Natural killer cell (primary cell): ENCODE results near the gene MAP3K4. TPM values are rescaled to one million over a fixed set of nuclear protein-coding genes. Genes with fewer than 3 reads are reported as not detected.
A peak's percentile ranks its signal among the peaks of the same experiment; 100 is the strongest.

Experiments
- ATAC-seq, 3 donors: fragments of 150-1000 bp in 2 of 3; fragments of 200-7000 bp in 1 of 3; cut with Tn5 transposase; 1 replicate in 1 of 3; 2 replicates in 2 of 3; pipeline ENCODE4 v1.10.0; 2021; ENCODE audit warnings: mild to moderate bottlenecking in 2 of 3, moderate library complexity in 2 of 3
- DNase-seq, 2 donors: peaks; one replicate each; pipeline versions ENCODE4 v3.0.0 to v3.0.0-alpha.2; 2013 to 2021; ENCODE audit warnings: mixed read lengths in 1 of 2
- H3K27ac ChIP-seq: one replicate; pipeline ENCODE4 v1.5.1; 2013; ENCODE audit warnings: mild to moderate bottlenecking, low read length
- H3K27me3 ChIP-seq: one replicate; pipeline ENCODE4 v1.6.1; 2013; ENCODE audit warnings: low read length; ENCODE audit not compliant: control insufficient read depth, insufficient read depth
- H3K36me3 ChIP-seq: one replicate; pipeline ENCODE4 v1.6.1; 2013; ENCODE audit warnings: low read length; ENCODE audit not compliant: control insufficient read depth, insufficient read depth
- H3K4me1 ChIP-seq: one replicate; pipeline ENCODE4 v1.6.1; 2013; ENCODE audit warnings: low read length; ENCODE audit not compliant: control insufficient read depth, insufficient read depth
- H3K4me3 ChIP-seq: one replicate; pipeline ENCODE4 v1.5.1; 2013; ENCODE audit warnings: low read length
- H3K9me3 ChIP-seq: one replicate; pipeline ENCODE4 v1.6.1; 2013; ENCODE audit warnings: low read length; ENCODE audit not compliant: control insufficient read depth, insufficient read depth
- H3K27ac Mint-ChIP-seq, 2 donors: one replicate each; pipeline ENCODE4 v1.8.0; 2022; ENCODE audit warnings: mild to moderate bottlenecking in 2 of 2, mixed read lengths in 2 of 2, moderate library complexity in 1 of 2
- H3K27me3 Mint-ChIP-seq, 2 donors: one replicate each; pipeline ENCODE4 v1.8.0; 2022; ENCODE audit warnings: low read depth in 2 of 2, mixed read lengths in 2 of 2
- H3K36me3 Mint-ChIP-seq: one replicate; pipeline ENCODE4 v1.8.0; 2022; ENCODE audit warnings: mixed read lengths
- H3K4me1 Mint-ChIP-seq, 2 donors: one replicate each; pipeline ENCODE4 v1.8.0; 2022; ENCODE audit warnings: mixed read lengths in 2 of 2
- H3K4me3 Mint-ChIP-seq: one replicate; pipeline ENCODE4 v1.8.0; 2022; ENCODE audit warnings: mild to moderate bottlenecking, moderate library complexity, mixed read lengths
- H3K9me3 Mint-ChIP-seq, 2 donors: one replicate each; pipeline ENCODE4 v1.8.0; 2022; ENCODE audit warnings: mixed read lengths in 2 of 2
- CTCF ChIP-seq: fragments of 200-600 bp; IDR thresholded peaks from one replicate; pipeline ENCODE4 v1.8.0; 2022; ENCODE audit warnings: antibody characterized with exemption
- WGBS: methylation state at CpG from one replicate; pipeline ENCODE4 v1.1.7; 2013; ENCODE audit warnings: missing lambda C conversion rate; ENCODE audit not compliant: insufficient coverage; 5-methylcytosine and 5-hydroxymethylcytosine counted together
- intact Hi-C: fragments of 100-400 bp; cut with micrococcal nuclease; formaldehyde crosslinking; loops from one replicate; pipeline ENCODE4 v1.14.2; 2022
- total RNA-seq, 4 donors: library from RNA; stranded (reverse); fragments of 120-200 nt in 1 of 4; gene quantifications; one replicate each; pipeline versions ENCODE4 v1.2.3 to v1.2.4, GENCODE V29; 2013 to 2022

The MAP3K4 gene
- total RNA-seq, 3 donors from 2014 or later (not counting 1 experiment from before 2014, with no cell fraction given): 46.5 to 79.9 (median 67.0) TPM

DNA sequence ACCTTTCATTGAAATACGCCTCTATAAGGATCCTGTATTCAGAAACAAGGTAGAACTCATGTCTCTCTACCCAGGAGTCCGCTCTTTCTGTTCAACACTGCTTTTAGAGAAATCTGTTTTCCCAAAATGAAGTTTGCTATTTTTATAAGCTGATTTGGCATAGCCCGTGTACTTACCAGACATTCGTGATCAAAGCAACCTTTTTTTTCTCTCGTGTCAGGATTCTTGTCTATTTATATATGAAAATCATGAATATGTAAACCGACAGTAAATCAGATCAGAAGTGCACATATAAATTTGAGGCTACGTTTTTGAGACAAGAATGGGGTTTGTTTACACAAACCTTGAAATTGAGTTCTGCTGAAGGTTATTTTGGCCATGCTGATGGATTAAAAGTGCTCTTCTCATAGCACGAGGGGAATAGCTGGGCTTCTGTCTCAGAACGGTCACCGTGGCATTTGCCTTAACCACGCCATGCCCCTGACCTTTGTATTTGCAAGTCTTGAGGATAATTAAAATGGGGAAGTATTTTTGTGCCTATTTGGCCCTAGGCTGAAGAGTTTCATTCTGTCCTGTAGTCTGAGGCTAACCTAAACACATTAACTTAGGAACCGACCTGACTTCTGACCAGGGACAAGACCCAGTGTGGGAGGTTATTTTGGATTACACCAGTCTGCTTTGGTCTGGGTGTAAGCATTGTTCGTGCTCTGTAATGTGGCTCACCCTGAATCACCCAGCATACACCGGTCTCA, 118.6 kb downstream of the MAP3K4 start:
- no peak overlapping the region for H3K27ac ChIP-seq
- H3K36me3 ChIP-seq: peaks cover 89% of the 10 kb centered on the region

DNA sequence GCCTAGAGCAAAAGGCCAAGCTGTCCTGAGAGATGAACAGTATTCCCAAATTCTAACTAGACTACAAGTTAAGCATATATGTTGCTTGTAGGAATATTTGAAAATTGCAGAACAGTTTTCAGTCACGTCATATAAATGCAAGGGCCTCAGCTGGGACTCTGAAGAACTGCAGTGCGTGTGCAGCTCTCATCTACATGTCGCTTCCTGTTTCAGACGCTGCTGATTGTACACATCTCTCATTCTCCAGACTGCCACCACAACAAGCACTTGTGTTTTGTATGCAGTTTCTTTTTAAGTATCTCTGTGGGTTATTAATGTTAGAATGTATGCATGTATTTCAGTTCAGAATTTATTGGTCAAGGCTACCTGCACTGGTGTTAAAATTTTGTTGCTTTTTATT, 119.7 kb downstream of the MAP3K4 start:
- Histone ChIP-seq H3K27ac (no peak overlapping the region), H3K4me3 (no peak overlapping the region), H3K27me3 (no peaks in the 10 kb centered on the region), H3K36me3 (peaks cover 88% of the 10 kb centered on the region), H3K9me3 (no peaks in the 10 kb centered on the region), H3K4me1 (no peaks in the 10 kb centered on the region)
- intact Hi-C loops: no loop called here
- WGBS: 68% methylated on average over 3 of the region's 4 CpGs
- Mint-ChIP-seq H3K27ac (no peak overlapping the region), H3K36me3 (peaks cover 63% of the 10 kb centered on the region), H3K4me1 (peaks cover 0 to 2% of the 10 kb centered on the region in 2 donors), H3K4me3 (no peak overlapping the region), H3K27me3 (no peaks in the 10 kb centered on the region), H3K9me3 (no peaks in the 10 kb centered on the region)
- TF ChIP-seq CTCF: no peak
- DNase-seq: peak in 1 of 2 donors; percentile 63
- ATAC-seq: no peak

More for the DNA sequence above, 118.6 kb downstream of the MAP3K4 start:
- no peaks in the 10 kb centered on the region for H3K9me3 ChIP-seq
- H3K36me3 Mint-ChIP-seq: peaks cover 58% of the 10 kb centered on the region
- no peak overlapping the region for H3K27ac Mint-ChIP-seq
- 92% methylated on average over 14 of the region's 14 CpGs for WGBS
- no peak for TF ChIP-seq CTCF
- H3K4me1 ChIP-seq: no peaks in the 10 kb centered on the region
- no peaks in the 10 kb centered on the region for H3K9me3 Mint-ChIP-seq
- H3K4me3 ChIP-seq: no peak overlapping the region
- H3K4me3 Mint-ChIP-seq: no peak overlapping the region
- H3K27me3 ChIP-seq: no peaks in the 10 kb centered on the region
- ATAC-seq (no peak), DNase-seq (no peak)
- no peaks in the 10 kb centered on the region for H3K4me1 Mint-ChIP-seq
- intact Hi-C loops: no loop called here
- no peaks in the 10 kb centered on the region for H3K27me3 Mint-ChIP-seq

- no peak overlapping the region for H3K4me3 ChIP-seq
- no peaks in the 10 kb centered on the region for H3K9me3 ChIP-seq
- no peaks in the 10 kb centered on the region for H3K27me3 ChIP-seq
- Mint-ChIP-seq H3K27me3 (no peaks in the 10 kb centered on the region), H3K36me3 (peaks cover 54% of the 10 kb centered on the region), H3K4me1 (peaks cover 0 to 4% of the 10 kb centered on the region in 2 donors), H3K9me3 (peaks cover 2 to 4% of the 10 kb centered on the region in 2 donors), H3K4me3 (no peak overlapping the region), H3K27ac (peak overlapping the region; percentile 32 to 46)
- no peak overlapping the region for H3K27ac ChIP-seq
- intact Hi-C loops: no loop called here
- H3K36me3 ChIP-seq: peaks cover 63% of the 10 kb centered on the region
- ATAC-seq: no peak
- H3K4me1 ChIP-seq: no peaks in the 10 kb centered on the region
- TF ChIP-seq CTCF: no peak
- DNase-seq: no peak
- 80% methylated on average over 3 of the region's 3 CpGs for WGBS
Measured at GRCh38 chr6:161115468-161115867, 123.9 kb downstream of the MAP3K4 start.

GRCh38 chr6:161116554-161116953, 125.0 kb downstream of the MAP3K4 start:
- TF ChIP-seq CTCF: no peak
- Histone ChIP-seq H3K36me3 (peaks cover 52% of the 10 kb centered on the region), H3K4me3 (no peak overlapping the region), H3K27me3 (no peaks in the 10 kb centered on the region), H3K27ac (no peak overlapping the region), H3K4me1 (no peaks in the 10 kb centered on the region), H3K9me3 (no peaks in the 10 kb centered on the region)
- intact Hi-C loops: no loop called here
- no peak for DNase-seq
- peaks cover 0 to 8% of the 10 kb centered on the region in 2 donors for H3K4me1 Mint-ChIP-seq
- H3K4me3 Mint-ChIP-seq: no peak overlapping the region
- H3K27ac Mint-ChIP-seq: peak overlapping the region in 1 of 2 donors; percentile 46
- H3K9me3 Mint-ChIP-seq: peaks cover 2 to 6% of the 10 kb centered on the region in 2 donors
- 95% methylated on average over 4 of the region's 4 CpGs for WGBS
- H3K36me3 Mint-ChIP-seq: peaks cover 50% of the 10 kb centered on the region
- H3K27me3 Mint-ChIP-seq: no peaks in the 10 kb centered on the region
- no peak for ATAC-seq
